HEK293 (cell line): ENCODE measurements around the gene FTL.

Experiments used
- GFI1B ChIP-seq: fragments of 450-650 bp; formaldehyde crosslinking; IDR thresholded peaks from 2 replicates; pipeline ENCODE4 v1.5.1; 2016; ENCODE audit warnings: missing biosample characterization, missing genetic modification characterization
- GLIS1 ChIP-seq: fragments of 450-650 bp; formaldehyde crosslinking; IDR thresholded peaks from 2 replicates; pipeline ENCODE4 v1.5.1; 2016; ENCODE audit warnings: missing biosample characterization, missing genetic modification characterization
- HOXA7 ChIP-seq: sonication (generic); formaldehyde crosslinking; IDR thresholded peaks from 2 replicates; pipeline ENCODE4 v1.8.1; 2022; ENCODE audit warnings: missing genetic modification reagents, borderline replicate concordance
- KLF10 ChIP-seq: fragments of 450-650 bp; IDR thresholded peaks from 2 replicates; pipeline ENCODE4 v1.5.1; 2018; ENCODE audit warnings: missing biosample characterization, mild to moderate bottlenecking, missing genetic modification characterization
- OVOL3 ChIP-seq: fragments of 450-650 bp; formaldehyde crosslinking; IDR thresholded peaks from 2 replicates; pipeline ENCODE4 v1.5.1; 2016; ENCODE audit warnings: missing biosample characterization, missing genetic modification characterization
- SP2 ChIP-seq: fragments of 450-650 bp; formaldehyde crosslinking; IDR thresholded peaks from 2 replicates; pipeline ENCODE4 v1.5.1; 2016; ENCODE audit warnings: missing biosample characterization, missing genetic modification characterization
- TCF7L2 ChIP-seq: IDR thresholded peaks from 2 replicates; pipeline ENCODE4 v1.6.1; 2011; ENCODE audit warnings: low read depth, mild to moderate bottlenecking, inconsistent platforms, low read length, moderate library complexity, borderline replicate concordance
- ZBTB21 ChIP-seq: fragments of 450-650 bp; formaldehyde crosslinking; IDR thresholded peaks from 2 replicates; pipeline ENCODE4 v1.5.1; 2017; ENCODE audit warnings: missing biosample characterization, missing genetic modification characterization
- ZBTB26 ChIP-seq: fragments of 450-650 bp; formaldehyde crosslinking; optimal IDR thresholded peaks from 2 replicates; pipeline ENCODE3; 2016; ENCODE audit warnings: missing biosample characterization, mild to moderate bottlenecking, missing genetic modification characterization
- ZNF132 ChIP-seq: fragments of 450-650 bp; formaldehyde crosslinking; IDR thresholded peaks from 2 replicates; pipeline ENCODE4 v1.5.1; 2017; ENCODE audit warnings: missing biosample characterization, missing genetic modification characterization, borderline replicate concordance
- ZNF148 ChIP-seq: fragments of 450-650 bp; formaldehyde crosslinking; IDR thresholded peaks from 2 replicates; pipeline ENCODE4 v1.5.0; 2017; ENCODE audit warnings: missing biosample characterization, missing genetic modification characterization, borderline replicate concordance
- ZNF2 ChIP-seq: fragments of 450-650 bp; formaldehyde crosslinking; IDR thresholded peaks from 2 replicates; pipeline ENCODE4 v1.5.1; 2016; ENCODE audit warnings: missing biosample characterization, missing genetic modification characterization
- ZNF202 ChIP-seq: fragments of 450-650 bp; formaldehyde crosslinking; IDR thresholded peaks from 2 replicates; pipeline ENCODE4 v1.5.1; 2016; ENCODE audit warnings: missing biosample characterization, missing genetic modification characterization, borderline replicate concordance
- ZNF211 ChIP-seq: fragments of 450-650 bp; formaldehyde crosslinking; IDR thresholded peaks from 2 replicates; pipeline ENCODE4 v1.5.1; 2016; ENCODE audit warnings: low read depth, missing biosample characterization, missing genetic modification characterization
- ZNF350 ChIP-seq: fragments of 450-650 bp; formaldehyde crosslinking; IDR thresholded peaks from 2 replicates; pipeline ENCODE4 v1.5.0; 2017; ENCODE audit warnings: missing biosample characterization, mild to moderate bottlenecking, missing genetic modification characterization
- ZNF555 ChIP-seq: fragments of 450-650 bp; formaldehyde crosslinking; conservative IDR thresholded peaks from 2 replicates; pipeline ENCODE4 v1.5.1; 2017; ENCODE audit warnings: missing biosample characterization, mild to moderate bottlenecking, missing genetic modification characterization, inconsistent platforms
- ZNF571 ChIP-seq: fragments of 450-650 bp; formaldehyde crosslinking; IDR thresholded peaks from 2 replicates; pipeline ENCODE4 v1.5.0; 2017; ENCODE audit warnings: missing biosample characterization, missing genetic modification characterization
- ZNF701 ChIP-seq: fragments of 450-650 bp; formaldehyde crosslinking; IDR thresholded peaks from 2 replicates; pipeline ENCODE4 v1.5.1; 2016; ENCODE audit warnings: missing biosample characterization, missing genetic modification characterization
- ZNF777 ChIP-seq: fragments of 450-650 bp; formaldehyde crosslinking; IDR thresholded peaks from 2 replicates; pipeline ENCODE4 v1.5.1; 2017; ENCODE audit warnings: missing biosample characterization, missing genetic modification characterization, borderline replicate concordance
- ZNF830 ChIP-seq: fragments of 450-650 bp; IDR thresholded peaks from 2 replicates; pipeline ENCODE4 v1.5.0; 2018; ENCODE audit warnings: missing biosample characterization, missing genetic modification characterization, low read depth, mild to moderate bottlenecking, moderate library complexity
- ZSCAN18 ChIP-seq: fragments of 450-650 bp; formaldehyde crosslinking; IDR thresholded peaks from 2 replicates; pipeline ENCODE4 v1.5.1; 2016; ENCODE audit warnings: missing biosample characterization, missing genetic modification characterization
- ZSCAN23 ChIP-seq: fragments of 450-650 bp; formaldehyde crosslinking; IDR thresholded peaks from 2 replicates; pipeline ENCODE4 v1.5.1; 2016; ENCODE audit warnings: missing biosample characterization, missing genetic modification characterization

FTL gene

GRCh38 chr19:48992581-48993174, 27.6 kb downstream of the FTL start (continued):
- no peak for TF ChIP-seq ZNF555 (tag by site-specific recombination)
- TF ChIP-seq ZNF571, result no peak
- TF ChIP-seq ZSCAN18 (tag by site-specific recombination), result no peak
- peak; percentile 61; the same call in 1 of the 2 replicates for TF ChIP-seq ZNF777 (tag by site-specific recombination)
- TF ChIP-seq OVOL3 (tag by site-specific recombination), result 0 out of 2 replicates have a peak, but pooled peaks have one; percentile 23
- no peak for TF ChIP-seq ZNF132 (tag by site-specific recombination)
- TF ChIP-seq ZNF2, result no peak
- TF ChIP-seq ZNF202 (tag by site-specific recombination), result no peak
- TF ChIP-seq ZBTB21 (tag by site-specific recombination), result no peak
- no peak for TF ChIP-seq SP2 (tag by site-specific recombination)
- TF ChIP-seq TCF7L2, result no peak
- TF ChIP-seq ZNF148 (tag by site-specific recombination), result no peak
- TF ChIP-seq ZNF211, result no peak
- no peak for TF ChIP-seq HOXA7 (CRISPR knock-in tag)
- TF ChIP-seq ZNF701, result no peak
- no peak for TF ChIP-seq ZNF830 (tag by site-specific recombination)
- TF ChIP-seq ZSCAN23 (tag by site-specific recombination), result no peak
- no peak for TF ChIP-seq ZBTB26 (tag by site-specific recombination)
- no peak for TF ChIP-seq GFI1B (tag by site-specific recombination)
- no peak for TF ChIP-seq KLF10 (tag by site-specific recombination)
- no peak for TF ChIP-seq GLIS1 (tag by site-specific recombination)
- TF ChIP-seq ZNF350 (tag by site-specific recombination), result no peak
